ENCODE results near the gene MARVELD1.

MARVELD1 gene

GRCh38 chr10:97737770-97738265 lies 24.3 kb downstream of the MARVELD1 start:
- Histone ChIP-seq H3K36me3 (replicated peaks; ENCODE audit: low read depth, low read length) (peaks cover 6% of the 10 kb centered on the region), H3K9ac (ENCODE audit: low read length) (peak overlapping the region; percentile 72), H3K4me1 (ENCODE audit: low read length) (peaks cover 13% of the 10 kb centered on the region), H3K79me2 (ENCODE audit: low read length) (peaks cover 33% of the 10 kb centered on the region), H3K9me3 (ENCODE audit: insufficient read depth, low read length) (no peaks in the 10 kb centered on the region), H3K27ac (ENCODE audit: low read length) (no peak overlapping the region), H3K4me3 (ENCODE audit: low read length) (peak overlapping the region; percentile 94), H2AFZ (ENCODE audit: low read depth, low read length) (no peak overlapping the region), H4K20me1 (ENCODE audit: insufficient read depth, low read length) (0 out of 2 replicates have a peak, but pooled peaks cover 4% of the 10 kb centered on the region), H3K4me2 (ENCODE audit: low read length) (peak overlapping the region; percentile 89), H3K27me3 (ENCODE audit: low read depth, low read length) (no peaks in the 10 kb centered on the region)
- TF ChIP-seq EZH2phosphoT487 (IDR thresholded peaks at IDR 0.05; ENCODE audit: low read depth): no peak
- TF ChIP-seq CTCF (IDR thresholded peaks at IDR 0.05; ENCODE audit: low read depth, low read length): no peak

- H3K27ac ChIP-seq (ENCODE audit: low read length): no peak overlapping the region
- peaks cover 13% of the 10 kb centered on the region for H3K4me1 ChIP-seq (ENCODE audit: low read length)
- TF ChIP-seq CTCF (IDR thresholded peaks at IDR 0.05; ENCODE audit: low read depth, low read length): no peak
- TF ChIP-seq EZH2phosphoT487 (IDR thresholded peaks at IDR 0.05; ENCODE audit: low read depth): no peak
- no peak overlapping the region for H2AFZ ChIP-seq (ENCODE audit: low read depth, low read length)
- H3K27me3 ChIP-seq (ENCODE audit: low read depth, low read length): no peaks in the 10 kb centered on the region
- no peak overlapping the region for H3K4me3 ChIP-seq (ENCODE audit: low read length)
- H3K9ac ChIP-seq (ENCODE audit: low read length): no peak overlapping the region
- H3K79me2 ChIP-seq (ENCODE audit: low read length): peaks cover 33% of the 10 kb centered on the region
- no peaks in the 10 kb centered on the region for H3K9me3 ChIP-seq (ENCODE audit: insufficient read depth, low read length)
- peaks cover 8% of the 10 kb centered on the region for H3K36me3 ChIP-seq (replicated peaks; ENCODE audit: low read depth, low read length)
- H4K20me1 ChIP-seq (ENCODE audit: insufficient read depth, low read length): 0 out of 2 replicates have a peak, but pooled peaks cover 4% of the 10 kb centered on the region
- peak overlapping the region; percentile 89; the same call in 1 of the 2 replicates for H3K4me2 ChIP-seq (ENCODE audit: low read length)
Observed at GRCh38 chr10:97738616-97739015, 25.1 kb downstream of the MARVELD1 start.

GRCh38 chr10:97740613-97741012 lies 27.1 kb downstream of the MARVELD1 start:
- no peak overlapping the region for H3K9ac ChIP-seq (ENCODE audit: low read length)
- H3K4me1 ChIP-seq (ENCODE audit: low read length): peaks cover 13% of the 10 kb centered on the region
- H3K27me3 ChIP-seq (ENCODE audit: low read depth, low read length): no peaks in the 10 kb centered on the region
- peaks cover 33% of the 10 kb centered on the region for H3K79me2 ChIP-seq (ENCODE audit: low read length)
- no peaks in the 10 kb centered on the region for H3K9me3 ChIP-seq (ENCODE audit: insufficient read depth, low read length)
- H4K20me1 ChIP-seq (ENCODE audit: insufficient read depth, low read length): 0 out of 2 replicates have a peak, but pooled peaks cover 4% of the 10 kb centered on the region
- H2AFZ ChIP-seq (ENCODE audit: low read depth, low read length): no peak overlapping the region
- no peak for TF ChIP-seq EZH2phosphoT487 (IDR thresholded peaks at IDR 0.05; ENCODE audit: low read depth)
- no peak for TF ChIP-seq CTCF (IDR thresholded peaks at IDR 0.05; ENCODE audit: low read depth, low read length)
- no peak overlapping the region for H3K4me3 ChIP-seq (ENCODE audit: low read length)
- H3K4me2 ChIP-seq (ENCODE audit: low read length): no peak overlapping the region
- H3K36me3 ChIP-seq (replicated peaks; ENCODE audit: low read depth, low read length): peaks cover 8% of the 10 kb centered on the region
- H3K27ac ChIP-seq (ENCODE audit: low read length): no peak overlapping the region

- Histone ChIP-seq H3K27ac (ENCODE audit: low read length) (no peak overlapping the region), H3K36me3 (replicated peaks; ENCODE audit: low read depth, low read length) (peaks cover 13% of the 10 kb centered on the region), H3K27me3 (ENCODE audit: low read depth, low read length) (no peaks in the 10 kb centered on the region), H2AFZ (ENCODE audit: low read depth, low read length) (no peak overlapping the region), H3K9me3 (ENCODE audit: insufficient read depth, low read length) (no peaks in the 10 kb centered on the region), H3K4me3 (ENCODE audit: low read length) (no peak overlapping the region), H3K4me2 (ENCODE audit: low read length) (no peak overlapping the region), H3K4me1 (ENCODE audit: low read length) (peaks cover under 1% of the 10 kb centered on the region), H3K79me2 (ENCODE audit: low read length) (peaks cover 19% of the 10 kb centered on the region), H4K20me1 (ENCODE audit: insufficient read depth, low read length) (no peaks in the 10 kb centered on the region), H3K9ac (ENCODE audit: low read length) (no peak overlapping the region)
- TF ChIP-seq CTCF (IDR thresholded peaks at IDR 0.05; ENCODE audit: low read depth, low read length) (no peak), EZH2phosphoT487 (IDR thresholded peaks at IDR 0.05; ENCODE audit: low read depth) (no peak)
Observed at GRCh38 chr10:97743169-97743943, 29.8 kb downstream of the MARVELD1 start.
